GM21825 (cell line): ENCODE results near the gene FAM81B.
A peak's percentile ranks its signal among the peaks of the same experiment; 100 is the strongest.

Experiments used
- ATAC-seq: cut with Tn5 transposase; IDR thresholded peaks from one replicate; pipeline ENCODE4 v1.9.1; 2021; ENCODE audit warnings: mild to moderate bottlenecking, moderate library complexity; ENCODE audit not compliant: unreplicated experiment

Gene FAM81B

GRCh38 chr5:95401626-95402025, 10.5 kb downstream of the FAM81B start:
- ATAC-seq: no peak

- no peak for ATAC-seq
Measured at GRCh38 chr5:95403996-95404395, 12.8 kb downstream of the FAM81B start.

- no peak for ATAC-seq
Measured at GRCh38 chr5:95406426-95407090, 15.4 kb downstream of the FAM81B start.

GRCh38 chr5:95410279-95410678, 19.1 kb downstream of the FAM81B start:
- no peak for ATAC-seq

GRCh38 chr5:95411474-95411873, 20.3 kb downstream of the FAM81B start:
- ATAC-seq: no peak

GRCh38 chr5:95414451-95414850, 23.3 kb downstream of the FAM81B start:
- ATAC-seq: no peak

- ATAC-seq: no peak
Measured at GRCh38 chr5:95417971-95418370, 26.8 kb downstream of the FAM81B start.

GRCh38 chr5:95422838-95423237, 31.7 kb downstream of the FAM81B start:
- ATAC-seq: no peak

- peak; percentile 47 for ATAC-seq
Measured at GRCh38 chr5:95424016-95424415, 32.9 kb downstream of the FAM81B start.

GRCh38 chr5:95424526-95424925, 33.4 kb downstream of the FAM81B start:
- peak; percentile 63 for ATAC-seq

GRCh38 chr5:95426227-95426626, 35.1 kb downstream of the FAM81B start:
- no peak for ATAC-seq

- ATAC-seq: no peak
Measured at GRCh38 chr5:95432779-95433178, 41.6 kb downstream of the FAM81B start.

- no peak for ATAC-seq
Measured at GRCh38 chr5:95439801-95440493, 48.8 kb downstream of the FAM81B start.

GRCh38 chr5:95440825-95441224, 49.7 kb downstream of the FAM81B start:
- no peak for ATAC-seq

GRCh38 chr5:95441636-95442035, 50.5 kb downstream of the FAM81B start:
- no peak for ATAC-seq

- ATAC-seq: no peak
Measured at GRCh38 chr5:95445442-95445841, 54.3 kb downstream of the FAM81B start.

GRCh38 chr5:95445995-95446394, 54.8 kb downstream of the FAM81B start:
- ATAC-seq: no peak

GRCh38 chr5:95446560-95447221, 55.5 kb downstream of the FAM81B start:
- ATAC-seq: peak; percentile 52

- ATAC-seq: no peak
Measured at GRCh38 chr5:95447961-95448360, 56.8 kb downstream of the FAM81B start.

GRCh38 chr5:95448789-95449188, 57.6 kb downstream of the FAM81B start:
- no peak for ATAC-seq

- ATAC-seq: no peak
Measured at GRCh38 chr5:95449460-95449859, 58.3 kb downstream of the FAM81B start.

GRCh38 chr5:95454536-95454935, 63.4 kb downstream of the FAM81B start:
- ATAC-seq: no peak
